HepG2 (cell line): ENCODE measurements around the gene CPT1C. TPM values are rescaled to one million over a fixed set of nuclear protein-coding genes. Genes with fewer than 3 reads are reported as not detected.

Experiments
- ATAC-seq: fragments of 200-7000 bp; cut with Tn5 transposase; 3 replicates; pipeline ENCODE4 v1.9.1; 2020; ENCODE audit warnings: mild to moderate bottlenecking, moderate library complexity
- BruUV-seq: library from RNA; stranded (reverse); fragments of 400-500 nt; replicated peaks from 2 replicates; lab custom pipeline; 2021; lab: Mats Ljungman, UMichigan
- CTCF ChIA-PET: fragments of 300-600 bp; formaldehyde crosslinking; extraction: SDS; loops from one replicate; lab custom pipeline; 2021; ENCODE audit warnings: low total read pairs, inconsistent platforms, low intra/inter-chr PET ratio; lab: Yijun Ruan, JAX
- POLR2A ChIA-PET: fragments of 350-600 bp; sonication (Branson Sonifier 250); formaldehyde crosslinking; loops from one replicate; lab custom pipeline; 2020; ENCODE audit warnings: antibody characterized with exemption, inconsistent platforms; lab: Yijun Ruan, JAX
- DNase-seq: peaks from one replicate; pipeline ENCODE4 v3.0.0-alpha.2; 2015; ENCODE audit warnings: low spot score
- FAIRE-seq: peaks from 3 replicates; lab custom pipeline; 2011; peaks lifted over from hg19 to GRCh38; lab: Jason Lieb, UNC
- H2AFZ ChIP-seq: one replicate; pipeline ENCODE4 v1.6.1; 2011; ENCODE audit warnings: low read length, inconsistent platforms
- H3K27ac ChIP-seq: fragments of 300-600 bp; 3 replicates; pipeline ENCODE4 v1.8.0; 2011; ENCODE audit warnings: mixed run types, mild to moderate bottlenecking, mixed read lengths, low read length, inconsistent platforms; ENCODE audit not compliant: insufficient read depth; ENCODE audit errors: extremely low read length
- H3K27me3 ChIP-seq, 2 experiments: fragments of 200-600 bp in 1 of 2; 2 replicates in 1 of 2; 3 replicates in 1 of 2; pipeline versions ENCODE4 v1.6.0 to v1.8.0; 2011; ENCODE audit warnings: low read length in 2 of 2, mild to moderate bottlenecking in 2 of 2, moderate library complexity in 2 of 2, inconsistent platforms in 1 of 2; ENCODE audit not compliant: insufficient read depth in 2 of 2, control insufficient read depth in 1 of 2
- H3K36me3 ChIP-seq, 2 experiments: fragments of 200-600 bp in 1 of 2; replicated peaks in 1 of 2; 2 replicates in 1 of 2; 3 replicates in 1 of 2; pipeline versions ENCODE4 v1.5.1 to v1.8.0; 2011; ENCODE audit warnings: low read length in 2 of 2, inconsistent platforms in 1 of 2; ENCODE audit not compliant: insufficient read depth in 2 of 2, control insufficient read depth in 1 of 2
- H3K4me1 ChIP-seq: 2 replicates; pipeline ENCODE4 v1.5.1; 2012; ENCODE audit warnings: low read length, inconsistent platforms; ENCODE audit not compliant: insufficient read depth
- H3K4me2 ChIP-seq: 2 replicates; pipeline ENCODE4 v1.6.0; 2011; ENCODE audit warnings: low read depth, low read length, inconsistent platforms
- H3K4me3 ChIP-seq, 3 experiments: fragments of 200-600 bp in 1 of 3; sonication (generic), shearing (Covaris generic) in 1 of 3; replicated peaks in 1 of 3; 2 replicates each; pipeline ENCODE4 v1.5.1; 2011 to 2016; ENCODE audit warnings: low read length in 3 of 3, inconsistent platforms in 2 of 3, low read depth in 2 of 3, mild to moderate bottlenecking in 2 of 3, control low read depth in 1 of 3, mixed read lengths in 1 of 3; ENCODE audit not compliant: insufficient read depth in 1 of 3
- H3K79me2 ChIP-seq: one replicate; pipeline ENCODE4 v1.6.1; 2011; ENCODE audit warnings: low read length, inconsistent platforms; ENCODE audit not compliant: insufficient read depth
- H3K9ac ChIP-seq: 2 replicates; pipeline ENCODE4 v1.6.0; 2011; ENCODE audit warnings: mild to moderate bottlenecking, low read depth, low read length, inconsistent platforms; ENCODE audit not compliant: insufficient read depth
- H3K9me3 ChIP-seq: 2 replicates; pipeline ENCODE4 v1.5.1; 2012; ENCODE audit warnings: mild to moderate bottlenecking, low read length
- H4K20me1 ChIP-seq: 2 replicates; pipeline ENCODE4 v1.6.0; 2011; ENCODE audit warnings: inconsistent platforms, mild to moderate bottlenecking, low read length, moderate library complexity; ENCODE audit not compliant: insufficient read depth
- HMGA1 ChIP-seq: sonication (generic); formaldehyde crosslinking; conservative IDR thresholded peaks from 2 replicates; pipeline ENCODE4 v1.4.0; 2020; ENCODE audit warnings: missing genetic modification reagents
- KDM2A ChIP-seq: sonication (generic); formaldehyde crosslinking; IDR thresholded peaks from 2 replicates; pipeline ENCODE4 v1.4.0; 2020; ENCODE audit warnings: low read depth, missing genetic modification reagents, borderline replicate concordance
- ZNF564 ChIP-seq: sonication (generic); formaldehyde crosslinking; IDR thresholded peaks from 2 replicates; pipeline ENCODE4 v1.8.1; 2023; ENCODE audit warnings: mild to moderate bottlenecking, missing genetic modification reagents
- WGBS: methylation state at CpG from one replicate; pipeline ENCODE4 v1.1.6; 2017; ENCODE audit warnings: low lambda C conversion rate; 5-methylcytosine and 5-hydroxymethylcytosine counted together
- in situ Hi-C: cut with HindIII; loops from 2 replicates; pipeline ENCODE4 v1.10.0; 2017; ENCODE audit warnings: low pct_unique_long_range_greater_than_20kb; ENCODE audit not compliant: extremely low pct_ligation_motif_present
- intact Hi-C: fragments of 100-400 bp; cut with micrococcal nuclease; formaldehyde crosslinking; loops from one replicate; pipeline ENCODE4 v1.10.0; 2022; ENCODE audit not compliant: unreplicated experiment
- polyA plus RNA-seq, 8 experiments: library from polyadenylated mRNA; depleted of rRNA in 3 of 8; stranded (reverse) in 7 of 8; unstranded in 1 of 8; fragments of >200 nt; fragmentation: Illumina TruSeq in 4 of 8; extraction: Trizol in 4 of 8; gene quantifications; 2 replicates each; pipeline versions ENCODE4 v1.2.1 to v1.2.3, GENCODE V29; 2011 to 2016; ENCODE audit warnings: low read depth in 4 of 8, missing spikeins in 1 of 8, mixed read lengths in 1 of 8; ENCODE audit not compliant: insufficient read depth in 1 of 8
- total RNA-seq, 5 experiments: library from RNA; depleted of rRNA; stranded (reverse); fragments of >200 nt; fragmentation: Illumina TruSeq; extraction: Trizol; gene quantifications; 2 replicates each; pipeline ENCODE4 v1.2.3, GENCODE V29; 2016; ENCODE audit warnings: low read depth in 1 of 5
- TF ChIP-seq, protein P1 (sequence below): sonication (generic); formaldehyde crosslinking; conservative IDR thresholded peaks from 2 replicates; pipeline ENCODE4 v1.4.0; 2020; ENCODE audit warnings: mild to moderate bottlenecking, missing genetic modification reagents, moderate library complexity
- TF ChIP-seq, protein P2 (sequence below): sonication (generic); formaldehyde crosslinking; conservative IDR thresholded peaks from 2 replicates; pipeline ENCODE4 v1.4.0; 2020; ENCODE audit warnings: missing genetic modification reagents

The CPT1C gene
- total and polyA plus RNA-seq, 2 of the 13 experiments (the other 11 are each of a cell fraction or from before 2014, with no cell fraction given): 0.18 TPM; not detected in 1

DNA sequence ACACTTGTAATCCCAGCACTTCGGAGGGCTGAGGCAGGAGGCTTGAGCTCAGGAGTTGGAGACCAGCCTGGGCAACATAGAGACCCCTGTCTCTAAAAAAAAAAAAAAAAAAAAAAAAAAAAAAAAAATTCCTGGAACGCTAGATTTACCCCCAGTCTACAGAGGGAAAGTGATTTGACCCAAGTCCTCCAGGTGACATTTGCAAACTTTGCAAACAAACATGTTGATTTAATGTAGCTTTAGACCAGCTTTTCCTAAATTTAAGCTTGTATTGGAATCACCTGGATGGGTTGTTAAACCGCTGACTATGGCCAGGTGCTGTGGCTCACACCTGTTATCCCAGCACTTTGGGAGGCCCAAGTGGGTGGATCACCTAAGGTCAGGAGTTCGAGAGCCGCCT is 8.4 kb downstream of the CPT1C start:
- Histone ChIP-seq H3K9ac (no peak overlapping the region), H4K20me1 (no peaks in the 10 kb centered on the region), H3K27me3 (peaks cover 0 to 16% of the 10 kb centered on the region in 2 experiments; a peak in 2 of 5 replicates), H3K27ac (no peak overlapping the region), H3K4me2 (no peak overlapping the region), H2AFZ (no peak overlapping the region), H3K4me1 (peaks cover 8% of the 10 kb centered on the region), H3K9me3 (no peaks in the 10 kb centered on the region), H3K79me2 (no peaks in the 10 kb centered on the region), H3K36me3 (no peaks in the 10 kb centered on the region), H3K4me3 (no peak overlapping the region)
- in situ Hi-C loops (no loop called here), intact Hi-C loops (no loop called here)
- BruUV-seq: no TSS peak
- no peak for FAIRE-seq
- TF ChIP-seq, protein P1, sequence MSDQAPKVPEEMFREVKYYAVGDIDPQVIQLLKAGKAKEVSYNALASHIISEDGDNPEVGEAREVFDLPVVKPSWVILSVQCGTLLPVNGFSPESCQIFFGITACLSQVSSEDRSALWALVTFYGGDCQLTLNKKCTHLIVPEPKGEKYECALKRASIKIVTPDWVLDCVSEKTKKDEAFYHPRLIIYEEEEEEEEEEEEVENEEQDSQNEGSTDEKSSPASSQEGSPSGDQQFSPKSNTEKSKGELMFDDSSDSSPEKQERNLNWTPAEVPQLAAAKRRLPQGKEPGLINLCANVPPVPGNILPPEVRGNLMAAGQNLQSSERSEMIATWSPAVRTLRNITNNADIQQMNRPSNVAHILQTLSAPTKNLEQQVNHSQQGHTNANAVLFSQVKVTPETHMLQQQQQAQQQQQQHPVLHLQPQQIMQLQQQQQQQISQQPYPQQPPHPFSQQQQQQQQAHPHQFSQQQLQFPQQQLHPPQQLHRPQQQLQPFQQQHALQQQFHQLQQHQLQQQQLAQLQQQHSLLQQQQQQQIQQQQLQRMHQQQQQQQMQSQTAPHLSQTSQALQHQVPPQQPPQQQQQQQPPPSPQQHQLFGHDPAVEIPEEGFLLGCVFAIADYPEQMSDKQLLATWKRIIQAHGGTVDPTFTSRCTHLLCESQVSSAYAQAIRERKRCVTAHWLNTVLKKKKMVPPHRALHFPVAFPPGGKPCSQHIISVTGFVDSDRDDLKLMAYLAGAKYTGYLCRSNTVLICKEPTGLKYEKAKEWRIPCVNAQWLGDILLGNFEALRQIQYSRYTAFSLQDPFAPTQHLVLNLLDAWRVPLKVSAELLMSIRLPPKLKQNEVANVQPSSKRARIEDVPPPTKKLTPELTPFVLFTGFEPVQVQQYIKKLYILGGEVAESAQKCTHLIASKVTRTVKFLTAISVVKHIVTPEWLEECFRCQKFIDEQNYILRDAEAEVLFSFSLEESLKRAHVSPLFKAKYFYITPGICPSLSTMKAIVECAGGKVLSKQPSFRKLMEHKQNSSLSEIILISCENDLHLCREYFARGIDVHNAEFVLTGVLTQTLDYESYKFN (CRISPR knock-in tag): no peak
- TF ChIP-seq KDM2A (CRISPR knock-in tag) (no peak), HMGA1 (CRISPR knock-in tag) (no peak), ZNF564 (CRISPR knock-in tag) (no peak)
- TF ChIP-seq, protein P2, sequence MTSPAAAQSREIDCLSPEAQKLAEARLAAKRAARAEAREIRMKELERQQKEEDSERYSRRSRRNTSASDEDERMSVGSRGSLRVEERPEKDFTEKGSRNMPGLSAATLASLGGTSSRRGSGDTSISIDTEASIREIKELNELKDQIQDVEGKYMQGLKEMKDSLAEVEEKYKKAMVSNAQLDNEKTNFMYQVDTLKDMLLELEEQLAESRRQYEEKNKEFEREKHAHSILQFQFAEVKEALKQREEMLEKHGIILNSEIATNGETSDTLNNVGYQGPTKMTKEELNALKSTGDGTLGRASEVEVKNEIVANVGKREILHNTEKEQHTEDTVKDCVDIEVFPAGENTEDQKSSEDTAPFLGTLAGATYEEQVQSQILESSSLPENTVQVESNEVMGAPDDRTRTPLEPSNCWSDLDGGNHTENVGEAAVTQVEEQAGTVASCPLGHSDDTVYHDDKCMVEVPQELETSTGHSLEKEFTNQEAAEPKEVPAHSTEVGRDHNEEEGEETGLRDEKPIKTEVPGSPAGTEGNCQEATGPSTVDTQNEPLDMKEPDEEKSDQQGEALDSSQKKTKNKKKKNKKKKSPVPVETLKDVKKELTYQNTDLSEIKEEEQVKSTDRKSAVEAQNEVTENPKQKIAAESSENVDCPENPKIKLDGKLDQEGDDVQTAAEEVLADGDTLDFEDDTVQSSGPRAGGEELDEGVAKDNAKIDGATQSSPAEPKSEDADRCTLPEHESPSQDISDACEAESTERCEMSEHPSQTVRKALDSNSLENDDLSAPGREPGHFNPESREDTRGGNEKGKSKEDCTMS (CRISPR knock-in tag): no peak
- no peak for ATAC-seq
- ChIA-PET POLR2A (no interaction called here), CTCF (no interaction called here)
- WGBS: 37% methylated on average over 5 of the region's 5 CpGs
- no peak for DNase-seq
